ENCODE data around the gene OR4C46.
"Not testable (repeated sequence)": the region's sequence is repeated elsewhere in the genome, so short reads cannot be mapped to it uniquely, and the experiment has no call there.

The OR4C46 gene

GRCh38 chr11:54603898-54604297 is at the start of gene OR4C46:
Gene OR4C46, minus strand, starts transcription at chr11:54603998. Its CDS starts 0 bp downstream, at chr11:54603998.
- DNase-seq = no peak

- DNase-seq = not testable (repeated sequence)
These were observed 41.8 kb upstream of the OR4C46 start for GRCh38 chr11:54645606-54646005.

GRCh38 chr11:54561439-54561838 is 42.4 kb downstream of the OR4C46 start:
- DNase-seq = not testable (repeated sequence)

GRCh38 chr11:54558919-54559318 is 44.9 kb downstream of the OR4C46 start:
- no peak for DNase-seq

- DNase-seq = no peak
These were observed 45.4 kb downstream of the OR4C46 start for GRCh38 chr11:54558407-54558806.

All from activated CD4-positive, alpha-beta T cell treated with anti-CD3 and anti-CD28 coated beads for 48 hours (primary cell).